IMR-90 (cell line): ENCODE measurements around the gene ACSL6. TPM values are rescaled to one million over a fixed set of nuclear protein-coding genes. Genes with fewer than 3 reads are reported as not detected.

Experiments
- ATAC-seq: fragments of 200-7000 bp; cut with Tn5 transposase; 2 replicates; pipeline ENCODE4 v1.9.1; 2020; ENCODE audit warnings: low read depth, mild to moderate bottlenecking, moderate library complexity
- BruUV-seq: library from RNA; stranded (reverse); fragments of 400-500 nt; replicated peaks from 2 replicates; lab custom pipeline; 2021; lab: Mats Ljungman, UMichigan
- CTCF ChIA-PET: fragments of 300-600 bp; formaldehyde crosslinking; extraction: SDS; loops from one replicate; lab custom pipeline; 2021; ENCODE audit warnings: antibody characterized with exemption; lab: Yijun Ruan, JAX
- POLR2A ChIA-PET: fragments of 300-600 bp; sonication (Branson Sonifier 250); formaldehyde crosslinking; loops from one replicate; lab custom pipeline; 2022; ENCODE audit warnings: antibody characterized with exemption; ENCODE audit not compliant: unreplicated experiment; lab: Charles Lee
- DNase-seq: peaks from one replicate; pipeline ENCODE4 v3.0.0; 2013
- H2AFZ ChIP-seq: replicated peaks from 2 replicates; pipeline ENCODE3; 2013; ENCODE audit warnings: low read length, mild to moderate bottlenecking; ENCODE audit not compliant: poor library complexity
- H2AK5ac ChIP-seq: 2 replicates; pipeline ENCODE4 v1.6.1; 2013; ENCODE audit warnings: low read depth, low read length, inconsistent platforms
- H2AK9ac ChIP-seq: replicated peaks from 2 replicates; pipeline ENCODE3; 2013; ENCODE audit warnings: mild to moderate bottlenecking, low read depth, low read length, moderate library complexity; ENCODE audit not compliant: poor library complexity
- H2BK120ac ChIP-seq: 2 replicates; pipeline ENCODE4 v1.6.1; 2013; ENCODE audit warnings: low read depth, low read length, inconsistent platforms
- H2BK15ac ChIP-seq: 3 replicates; pipeline ENCODE4 v1.6.1; 2013; ENCODE audit warnings: low read depth, low read length, inconsistent platforms
- H2BK20ac ChIP-seq: 2 replicates; pipeline ENCODE4 v1.6.1; 2013; ENCODE audit warnings: low read depth, mild to moderate bottlenecking, inconsistent platforms, low read length, moderate library complexity
- H2BK5ac ChIP-seq: 2 replicates; pipeline ENCODE4 v1.6.1; 2013; ENCODE audit warnings: mild to moderate bottlenecking, low read depth, low read length, inconsistent platforms; ENCODE audit not compliant: poor library complexity, severe bottlenecking
- H3K14ac ChIP-seq: replicated peaks from 2 replicates; pipeline ENCODE4 v1.6.1; 2013; ENCODE audit warnings: low read depth, low read length, inconsistent platforms
- H3K18ac ChIP-seq: 2 replicates; pipeline ENCODE4 v1.6.1; 2013; ENCODE audit warnings: low read depth, low read length, control low read depth
- H3K23ac ChIP-seq: 2 replicates; pipeline ENCODE4 v1.6.1; 2013; ENCODE audit warnings: low read depth, low read length, inconsistent platforms
- H3K27ac ChIP-seq: 2 replicates; pipeline ENCODE4 v1.5.1; 2013; ENCODE audit warnings: mild to moderate bottlenecking, control low read depth, low read length; ENCODE audit not compliant: insufficient read depth
- H3K27me3 ChIP-seq: 2 replicates; pipeline ENCODE4 v1.6.1; 2013; ENCODE audit warnings: low read length; ENCODE audit not compliant: control insufficient read depth, insufficient read depth
- H3K36me3 ChIP-seq: 2 replicates; pipeline ENCODE4 v1.6.1; 2013; ENCODE audit warnings: low read length, mixed read lengths; ENCODE audit not compliant: control insufficient read depth, insufficient read depth
- H3K4ac ChIP-seq: 2 replicates; pipeline ENCODE4 v1.6.1; 2013; ENCODE audit warnings: low read depth, low read length, inconsistent platforms
- H3K4me1 ChIP-seq: 2 replicates; pipeline ENCODE4 v1.6.1; 2013; ENCODE audit warnings: low read length, mixed read lengths; ENCODE audit not compliant: control insufficient read depth, insufficient read depth
- H3K4me2 ChIP-seq: 2 replicates; pipeline ENCODE4 v1.6.1; 2013; ENCODE audit warnings: low read depth, mild to moderate bottlenecking, control low read depth, low read length, moderate library complexity
- H3K4me3 ChIP-seq: 2 replicates; pipeline ENCODE4 v1.5.1; 2013; ENCODE audit warnings: low read depth, mild to moderate bottlenecking, control low read depth, low read length, moderate library complexity; ENCODE audit not compliant: insufficient read depth
- H3K56ac ChIP-seq: 2 replicates; pipeline ENCODE4 v1.6.1; 2013; ENCODE audit warnings: low read length, inconsistent platforms; ENCODE audit not compliant: insufficient read depth; ENCODE audit errors: extremely low read depth
- H3K79me1 ChIP-seq, 2 experiments: 2 replicates each; pipeline ENCODE4 v1.6.1; 2013; ENCODE audit warnings: low read length in 2 of 2, inconsistent platforms in 1 of 2, low read depth in 1 of 2
- H3K9ac ChIP-seq: 2 replicates; pipeline ENCODE4 v1.6.1; 2013; ENCODE audit warnings: low read depth, low read length, control low read depth
- H3K9me1 ChIP-seq: 2 replicates; pipeline ENCODE4 v1.6.1; 2013; ENCODE audit warnings: low read length, inconsistent platforms; ENCODE audit not compliant: insufficient read depth
- H3K9me3 ChIP-seq: 2 replicates; pipeline ENCODE4 v1.6.1; 2013; ENCODE audit warnings: low read length; ENCODE audit not compliant: control insufficient read depth, insufficient read depth
- H4K20me1 ChIP-seq: 2 replicates; pipeline ENCODE4 v1.6.1; 2013; ENCODE audit warnings: low read length, inconsistent platforms; ENCODE audit not compliant: insufficient read depth
- H4K5ac ChIP-seq: 2 replicates; pipeline ENCODE4 v1.6.1; 2013; ENCODE audit warnings: mild to moderate bottlenecking, low read depth, low read length, control low read depth
- H4K8ac ChIP-seq, 2 experiments: 2 replicates each; pipeline ENCODE4 v1.6.1; 2013; ENCODE audit warnings: low read depth in 2 of 2, low read length in 2 of 2, control low read depth in 1 of 2, inconsistent platforms in 1 of 2
- H4K91ac ChIP-seq: 2 replicates; pipeline ENCODE4 v1.6.1; 2013; ENCODE audit warnings: low read depth, low read length, inconsistent platforms; ENCODE audit not compliant: insufficient read depth
- CEBPB ChIP-seq: IDR thresholded peaks from 2 replicates; pipeline ENCODE4 v1.6.1; 2012; ENCODE audit warnings: low read depth, low read length, improper control_type of control experiment
- RCOR1 ChIP-seq: IDR thresholded peaks from 2 replicates; pipeline ENCODE4 v1.6.1; 2012; ENCODE audit warnings: mild to moderate bottlenecking, low read length, improper control_type of control experiment; ENCODE audit not compliant: insufficient replicate concordance
- WGBS, 2 experiments: methylation state at CpG; one replicate each; pipeline versions ENCODE4 v1.1.5 to v1.1.7; 2013; ENCODE audit warnings: missing lambda C conversion rate in 2 of 2; ENCODE audit not compliant: insufficient read length in 1 of 2; ENCODE audit errors: extremely low coverage in 2 of 2; 5-methylcytosine and 5-hydroxymethylcytosine counted together
- dilution Hi-C: fragments of 300-500 bp; cut with HindIII; formaldehyde crosslinking; loops from one replicate; pipeline ENCODE4 v1.14.3; 2018; ENCODE audit warnings: low sequenced_read_pairs; ENCODE audit not compliant: unreplicated experiment
- in situ Hi-C: fragments of 300-500 bp; cut with MboI; formaldehyde crosslinking; loops from 3 replicates; pipeline ENCODE4 v1.14.3; 2019; ENCODE audit warnings: low sequenced_read_pairs, inconsistent platforms, mixed read lengths
- intact Hi-C: fragments of 100-400 bp; cut with micrococcal nuclease; formaldehyde crosslinking; loops from 2 replicates; pipeline ENCODE4 v1.10.0; 2022
- polyA plus RNA-seq, 3 experiments: library from polyadenylated mRNA; depleted of rRNA; stranded (reverse); fragments of >200 nt; gene quantifications; 2 replicates each; pipeline ENCODE4 v1.2.3, GENCODE V29; 2012; ENCODE audit warnings: low replicate concordance in 1 of 3
- total RNA-seq: library from RNA; depleted of rRNA; stranded (reverse); fragments of >200 nt; gene quantifications from 2 replicates; pipeline ENCODE4 v1.2.3, GENCODE V29; 2012

The ACSL6 gene
- total and polyA plus RNA-seq, 2 of the 4 experiments (the other 2 are of a cell fraction): not detected

GRCh38 chr5:132044207-132044606 lies 32.7 kb upstream of the ACSL6 start:
- Histone ChIP-seq H3K23ac (no peak overlapping the region), H4K91ac (no peak overlapping the region), H3K36me3 (no peaks in the 10 kb centered on the region), H2AFZ (no peak overlapping the region), H2AK9ac (no peak overlapping the region), H3K14ac (no peak overlapping the region), H3K4ac (no peak overlapping the region), H4K5ac (no peak overlapping the region), H2AK5ac (no peak overlapping the region), H3K9me1 (no peaks in the 10 kb centered on the region), H2BK20ac (no peak overlapping the region), H2BK120ac (no peak overlapping the region), H4K8ac (no peak overlapping the region), H3K18ac (no peak overlapping the region), H3K9ac (no peak overlapping the region), H4K20me1 (no peaks in the 10 kb centered on the region), H2BK15ac (no peak overlapping the region), H3K4me3 (no peak overlapping the region), H3K27me3 (no peaks in the 10 kb centered on the region; the same call in none of the 2 replicates), H3K4me2 (no peak overlapping the region), H3K4me1 (no peaks in the 10 kb centered on the region), H3K56ac (no peak overlapping the region), H3K79me1 (no peaks in the 10 kb centered on the region), H3K27ac (no peak overlapping the region), H3K9me3 (no peaks in the 10 kb centered on the region), H2BK5ac (no peak overlapping the region)
- WGBS, 2 experiments: 83% methylated on average over 3 of the region's 10 CpGs; no CpG with 5 or more reads in 1 of the 2 experiments
- dilution Hi-C loops: no loop called here
- intact Hi-C loops: no loop called here
- CTCF ChIA-PET: no interaction called here
- no TSS peak for BruUV-seq
- TF ChIP-seq CEBPB (no peak), RCOR1 (no peak)
- ATAC-seq (no peak), DNase-seq (no peak)
- POLR2A ChIA-PET: no interaction called here
- in situ Hi-C loops: no loop called here
